Transverse colon (tissue), 4 donors: ENCODE results near the gene USP51. TPM values are rescaled to one million over a fixed set of nuclear protein-coding genes. Genes with fewer than 3 reads are reported as not detected.
A peak's percentile ranks its signal among the peaks of the same experiment; 100 is the strongest.

Experiments used
- DNase-seq: peaks from one replicate; pipeline ENCODE4 v3.0.0-alpha.2; 2019
- H3K27ac ChIP-seq, 4 donors: fragments of 200-600 bp; sonication (generic); 2 replicates each; pipeline ENCODE4 v1.5.1; 2016 to 2018; ENCODE audit warnings: inconsistent platforms in 4 of 4
- H3K27me3 ChIP-seq: fragments of 200-600 bp; sonication (generic); 2 replicates; pipeline ENCODE4 v1.5.1; 2017; ENCODE audit warnings: inconsistent platforms
- H3K36me3 ChIP-seq, 4 donors: fragments of 200-600 bp; sonication (generic); 2 replicates each; pipeline ENCODE4 v1.5.1; 2017 to 2019; ENCODE audit warnings: inconsistent platforms in 4 of 4
- H3K4me1 ChIP-seq, 4 donors: fragments of 200-600 bp; sonication (generic); 2 replicates each; pipeline ENCODE4 v1.5.1; 2017 to 2020; ENCODE audit warnings: inconsistent platforms in 4 of 4
- H3K4me3 ChIP-seq, 4 donors: fragments of 200-600 bp; sonication (generic); 1 replicate in 1 of 4; 2 replicates in 3 of 4; pipeline versions ENCODE4 v1.5.1 to v1.6.1; 2017 to 2019; ENCODE audit warnings: inconsistent platforms in 4 of 4
- H3K9me3 ChIP-seq, 2 donors: fragments of 200-600 bp; sonication (generic); 2 replicates each; pipeline ENCODE4 v1.5.1; 2017 to 2019; ENCODE audit warnings: inconsistent platforms in 2 of 2
- EP300 ChIP-seq: sonication (generic); formaldehyde crosslinking; IDR thresholded peaks from one replicate; pipeline ENCODE4 v1.6.1; 2017; ENCODE audit warnings: antibody characterized with exemption, low read depth
- POLR2A ChIP-seq: fragments of 450-650 bp; IDR thresholded peaks from one replicate; pipeline ENCODE4 v1.6.1; 2016; ENCODE audit warnings: antibody characterized with exemption, mild to moderate bottlenecking, moderate library complexity
- POLR2AphosphoS5 ChIP-seq, 3 donors: sonication (generic); formaldehyde crosslinking; IDR thresholded peaks; one replicate each; pipeline ENCODE4 v1.6.1; 2016; ENCODE audit warnings: antibody characterized with exemption in 3 of 3
- WGBS, 2 donors: methylation state at CpG; one replicate each; pipeline ENCODE4 v1.1.5; 2018; ENCODE audit warnings: low coverage in 1 of 2; 5-methylcytosine and 5-hydroxymethylcytosine counted together
- in situ Hi-C, 4 donors: fragments of 200-750 bp; cut with MboI; loops; one replicate each; pipeline versions ENCODE4 v1.15.0 to v1.15.1; 2017; ENCODE audit warnings: low sequenced_read_pairs in 3 of 4, low pct_ligation_motif_present in 1 of 4, low pct_unique_long_range_greater_than_20kb in 1 of 4
- intact Hi-C: fragments of 100-400 bp; cut with DNase I; formaldehyde crosslinking; loops from one replicate; pipeline ENCODE4 v1.15.1; 2023; ENCODE audit warnings: low total_unique reads
- total RNA-seq, 4 donors: library from RNA; depleted of rRNA; stranded (reverse); fragments of >200 nt; gene quantifications; one replicate each; pipeline ENCODE4 v1.1.0, GENCODE V29; 2016
- TF ChIP-seq, protein P1 (sequence below), 5 experiments: fragments of 200-600 bp in 3 of 5; fragments of 450-650 bp in 2 of 5; sonication (generic) in 3 of 5; IDR thresholded peaks; 1 replicate in 2 of 5; 2 replicates in 3 of 5; pipeline ENCODE4 v1.5.1; 2016 to 2017; ENCODE audit warnings: antibody characterized with exemption in 5 of 5, inconsistent platforms in 3 of 5, mild to moderate bottlenecking in 2 of 5, moderate library complexity in 1 of 5

The USP51 gene
- under 1 TPM in 2 of 4 donors, not detected in 2; 0.64 to 0.68 TPM for total RNA-seq

DNA sequence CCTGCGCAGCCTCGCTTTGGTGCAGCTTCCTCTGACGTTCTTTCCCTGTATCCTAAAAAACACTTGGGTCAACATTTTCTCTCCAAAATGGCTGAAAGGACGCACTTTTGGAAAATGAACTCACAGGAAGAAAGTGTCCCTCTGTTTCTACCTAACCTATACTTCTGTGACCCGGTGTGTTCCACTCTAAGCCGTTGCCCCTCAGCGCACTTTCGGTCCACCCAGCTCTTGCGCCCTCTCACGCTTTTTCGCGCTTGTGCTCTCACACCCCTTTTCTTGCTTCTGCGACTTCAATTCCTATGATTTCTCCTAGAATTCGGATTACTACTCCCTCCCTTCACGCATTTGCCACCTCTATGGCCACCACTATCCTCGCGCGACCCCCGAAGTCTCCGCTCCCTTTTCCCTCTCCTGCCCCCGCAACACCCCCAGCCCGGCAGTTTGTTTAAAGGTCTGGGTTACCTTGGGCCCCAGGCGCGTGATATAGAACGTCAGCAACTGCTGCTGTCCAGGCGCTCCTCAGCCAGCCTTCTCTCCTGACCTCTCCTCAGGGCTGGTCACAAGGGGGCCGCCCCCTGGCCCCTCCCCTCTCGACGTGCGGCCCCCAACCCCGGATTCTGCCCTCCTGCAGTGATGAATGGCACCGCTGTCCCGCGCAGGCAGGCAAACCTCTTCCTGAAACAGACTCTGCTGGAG is at the start of gene USP51:
Gene USP51, minus strand, starts transcription at position 535 of the 696 bp plus-strand sequence. CDS start 909 bp downstream, outside the sequence.
- intact Hi-C loops: loop anchor here (10.0 kb wide), 1 partner anchor 225 kb away; the partner anchor contains the start of gene RRAGB

GRCh38 chrX:55524487-55524886 is 34.8 kb upstream of the USP51 start:
- no peak overlapping the region for H3K4me3 ChIP-seq
- no peaks in the 10 kb centered on the region for H3K9me3 ChIP-seq
- no peaks in the 10 kb centered on the region for H3K4me1 ChIP-seq
- no peak overlapping the region for H3K27ac ChIP-seq
- 45 to 67% methylated on average over 1 to 3 of the region's 3 CpGs for WGBS, 2 donors
- no peaks in the 10 kb centered on the region for H3K36me3 ChIP-seq
- in situ Hi-C loops: no loop called here
- intact Hi-C loops: no loop called here
- no peaks in the 10 kb centered on the region for H3K27me3 ChIP-seq
- no peak for DNase-seq
- no peak for TF ChIP-seq POLR2A
- no peak for TF ChIP-seq EP300

More for the DNA sequence above, at the start of gene USP51:
- DNase-seq: peak; percentile 34
- no peaks in the 10 kb centered on the region for H3K9me3 ChIP-seq
- H3K27me3 ChIP-seq: no peaks in the 10 kb centered on the region
- H3K4me3 ChIP-seq: peak within 1 kb of the TSS; percentile 48 to 62 (median 57)
- H3K36me3 ChIP-seq: no peaks in the 10 kb centered on the region
- peak within 1 kb of the TSS; percentile 83 to 89 (median 88) for H3K27ac ChIP-seq
- peaks cover 0 to 4% (median 0%) of the 10 kb centered on the region in 4 donors for H3K4me1 ChIP-seq
- in situ Hi-C loops: loop anchor here in 1 of 4 donors (25.0 kb wide), 1 partner anchor 223 kb away; the partner anchor contains the start of gene RRAGB
- 0 to 40% methylated on average over 11 to 31 of the region's 34 CpGs for WGBS, 2 donors
- TF ChIP-seq POLR2A: no peak
- TF ChIP-seq, protein P1, sequence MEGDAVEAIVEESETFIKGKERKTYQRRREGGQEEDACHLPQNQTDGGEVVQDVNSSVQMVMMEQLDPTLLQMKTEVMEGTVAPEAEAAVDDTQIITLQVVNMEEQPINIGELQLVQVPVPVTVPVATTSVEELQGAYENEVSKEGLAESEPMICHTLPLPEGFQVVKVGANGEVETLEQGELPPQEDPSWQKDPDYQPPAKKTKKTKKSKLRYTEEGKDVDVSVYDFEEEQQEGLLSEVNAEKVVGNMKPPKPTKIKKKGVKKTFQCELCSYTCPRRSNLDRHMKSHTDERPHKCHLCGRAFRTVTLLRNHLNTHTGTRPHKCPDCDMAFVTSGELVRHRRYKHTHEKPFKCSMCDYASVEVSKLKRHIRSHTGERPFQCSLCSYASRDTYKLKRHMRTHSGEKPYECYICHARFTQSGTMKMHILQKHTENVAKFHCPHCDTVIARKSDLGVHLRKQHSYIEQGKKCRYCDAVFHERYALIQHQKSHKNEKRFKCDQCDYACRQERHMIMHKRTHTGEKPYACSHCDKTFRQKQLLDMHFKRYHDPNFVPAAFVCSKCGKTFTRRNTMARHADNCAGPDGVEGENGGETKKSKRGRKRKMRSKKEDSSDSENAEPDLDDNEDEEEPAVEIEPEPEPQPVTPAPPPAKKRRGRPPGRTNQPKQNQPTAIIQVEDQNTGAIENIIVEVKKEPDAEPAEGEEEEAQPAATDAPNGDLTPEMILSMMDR (IDR thresholded peaks at IDR 0.05): no peak
- no peak for TF ChIP-seq POLR2AphosphoS5 (IDR thresholded peaks at IDR 0.05)
- TF ChIP-seq EP300: no peak

GRCh38 chrX:55523356-55523755 is 33.7 kb upstream of the USP51 start:
- H3K36me3 ChIP-seq: no peaks in the 10 kb centered on the region

DNA sequence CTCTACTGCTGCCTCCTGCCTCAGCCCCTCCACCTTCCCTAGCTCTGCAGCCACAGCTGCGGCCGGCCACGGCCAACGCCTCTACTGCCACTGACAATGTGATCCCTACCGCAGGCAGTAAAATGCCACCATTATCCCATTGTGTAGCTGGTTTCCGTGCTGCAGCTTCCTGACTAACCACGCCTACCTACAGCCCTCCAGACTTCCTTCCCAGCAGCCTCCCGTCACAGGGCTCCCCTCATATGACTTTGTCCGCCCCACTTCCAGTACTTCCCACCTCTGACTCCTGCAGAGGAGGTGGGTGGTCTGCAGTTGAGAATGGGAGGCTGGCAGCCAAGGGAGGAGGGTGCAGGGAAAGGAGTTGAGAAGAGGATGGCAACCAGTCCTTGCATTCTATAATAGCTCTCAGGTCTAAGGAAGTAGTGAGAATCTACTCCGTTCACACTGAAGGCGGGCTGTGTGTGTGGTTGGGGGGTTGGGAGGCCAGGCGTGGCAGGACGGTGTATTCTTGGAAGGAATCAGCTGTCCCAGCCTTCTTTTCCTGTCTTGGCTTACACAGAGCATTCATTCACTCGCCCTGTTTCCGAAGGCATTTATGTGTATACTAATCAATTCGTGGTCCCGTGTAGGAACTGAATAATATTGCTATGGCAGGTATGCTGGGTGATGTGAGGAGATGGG is 33.1 kb upstream of the USP51 start:
- intact Hi-C loops: no loop called here
- in situ Hi-C loops: no loop called here
- Histone ChIP-seq H3K27me3 (no peaks in the 10 kb centered on the region), H3K9me3 (no peaks in the 10 kb centered on the region), H3K27ac (no peak overlapping the region), H3K36me3 (no peaks in the 10 kb centered on the region), H3K4me3 (no peak overlapping the region), H3K4me1 (no peaks in the 10 kb centered on the region)
- DNase-seq: no peak
- WGBS, 2 donors: 60% methylated on average over 17 of the region's 17 CpGs; no CpG with 5 or more reads in 1 of the 2 donors
- TF ChIP-seq, protein P1 (IDR thresholded peaks at IDR 0.05): no peak
- TF ChIP-seq POLR2A: no peak
- no peak for TF ChIP-seq EP300
- TF ChIP-seq POLR2AphosphoS5 (IDR thresholded peaks at IDR 0.05): no peak

More at GRCh38 chrX:55523356-55523755, 33.7 kb upstream of the USP51 start:
- Histone ChIP-seq H3K4me1 (no peaks in the 10 kb centered on the region), H3K27ac (no peak overlapping the region), H3K4me3 (no peak overlapping the region), H3K9me3 (no peaks in the 10 kb centered on the region), H3K27me3 (no peaks in the 10 kb centered on the region)
- DNase-seq: no peak
- in situ Hi-C loops (no loop called here), intact Hi-C loops (no loop called here)
- 71% methylated on average over 1 of the region's 1 CpG; no CpG with 5 or more reads in 1 of the 2 donors for WGBS, 2 donors
- TF ChIP-seq, protein P1 (IDR thresholded peaks at IDR 0.05): no peak
- TF ChIP-seq POLR2AphosphoS5 (IDR thresholded peaks at IDR 0.05) (no peak), EP300 (no peak), POLR2A (no peak)
